Gastroesophageal sphincter (tissue), 3 donors: ENCODE results near the gene MKNK2.

Experiments used
- POLR2A ChIP-seq, 2 donors: fragments of 450-650 bp; IDR thresholded peaks; one replicate each; pipeline ENCODE4 v1.6.1; 2017; ENCODE audit warnings: antibody characterized with exemption in 2 of 2, mild to moderate bottlenecking in 2 of 2, moderate library complexity in 1 of 2
- TF ChIP-seq, protein P1 (sequence below), 4 experiments: fragments of 200-600 bp in 2 of 4; fragments of 450-650 bp in 2 of 4; sonication (generic) in 1 of 4; IDR thresholded peaks; one replicate each; pipeline ENCODE4 v1.5.1; 2017 to 2019; ENCODE audit warnings: antibody characterized with exemption in 4 of 4, mild to moderate bottlenecking in 2 of 4, moderate library complexity in 2 of 4

DNA sequence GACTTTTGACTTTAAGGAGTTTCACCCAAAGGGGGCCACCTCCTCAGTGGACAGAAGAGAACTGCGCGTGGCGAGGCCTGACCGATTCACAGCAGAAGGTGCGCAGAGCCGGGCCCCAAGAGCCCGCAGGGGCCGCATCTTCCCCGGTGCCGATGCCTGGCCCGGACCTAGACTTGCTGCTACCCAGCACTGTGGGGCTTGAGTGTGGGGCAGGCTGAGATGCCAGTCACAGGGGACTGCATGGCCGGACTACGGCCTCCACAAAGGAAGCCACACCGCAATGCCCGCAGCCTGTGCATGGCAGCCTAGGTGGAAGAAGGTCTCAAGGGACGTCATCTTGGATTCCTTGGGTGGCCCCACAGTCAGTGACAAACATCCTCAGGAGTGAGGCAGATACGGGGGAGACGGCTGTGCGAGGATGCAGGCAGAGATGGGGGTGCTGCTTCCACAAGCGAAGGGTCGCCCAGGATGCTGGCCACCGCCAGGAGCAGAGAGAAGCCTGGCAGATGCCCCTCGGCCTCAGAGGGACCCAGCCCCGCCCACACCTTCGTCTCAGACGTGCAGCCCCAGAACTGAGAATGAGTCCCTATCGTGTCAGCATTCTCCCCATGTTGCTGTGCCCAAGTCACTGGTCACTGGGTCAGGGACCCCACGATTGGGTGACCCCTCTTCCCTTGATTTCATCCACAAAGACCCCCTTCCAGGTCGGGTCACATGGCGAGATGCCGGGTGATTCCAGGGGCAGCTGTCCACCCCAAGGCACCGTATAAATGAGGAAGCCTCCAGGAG lies 28.2 kb upstream of the MKNK2 start:
- TF ChIP-seq, protein P1, sequence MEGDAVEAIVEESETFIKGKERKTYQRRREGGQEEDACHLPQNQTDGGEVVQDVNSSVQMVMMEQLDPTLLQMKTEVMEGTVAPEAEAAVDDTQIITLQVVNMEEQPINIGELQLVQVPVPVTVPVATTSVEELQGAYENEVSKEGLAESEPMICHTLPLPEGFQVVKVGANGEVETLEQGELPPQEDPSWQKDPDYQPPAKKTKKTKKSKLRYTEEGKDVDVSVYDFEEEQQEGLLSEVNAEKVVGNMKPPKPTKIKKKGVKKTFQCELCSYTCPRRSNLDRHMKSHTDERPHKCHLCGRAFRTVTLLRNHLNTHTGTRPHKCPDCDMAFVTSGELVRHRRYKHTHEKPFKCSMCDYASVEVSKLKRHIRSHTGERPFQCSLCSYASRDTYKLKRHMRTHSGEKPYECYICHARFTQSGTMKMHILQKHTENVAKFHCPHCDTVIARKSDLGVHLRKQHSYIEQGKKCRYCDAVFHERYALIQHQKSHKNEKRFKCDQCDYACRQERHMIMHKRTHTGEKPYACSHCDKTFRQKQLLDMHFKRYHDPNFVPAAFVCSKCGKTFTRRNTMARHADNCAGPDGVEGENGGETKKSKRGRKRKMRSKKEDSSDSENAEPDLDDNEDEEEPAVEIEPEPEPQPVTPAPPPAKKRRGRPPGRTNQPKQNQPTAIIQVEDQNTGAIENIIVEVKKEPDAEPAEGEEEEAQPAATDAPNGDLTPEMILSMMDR (IDR thresholded peaks at IDR 0.05), result no peak
- TF ChIP-seq POLR2A (IDR thresholded peaks at IDR 0.05), result no peak
